HepG2 (cell line): ENCODE measurements around the gene ICAM2. TPM values are rescaled to one million over a fixed set of nuclear protein-coding genes. Genes with fewer than 3 reads are reported as not detected.

Experiments
- HNRNPK ChIP-seq: fragments of 200-400 bp; formaldehyde crosslinking; IDR thresholded peaks from 2 replicates; pipeline ENCODE4 v1.6.1; 2018; ENCODE audit warnings: low read length, low read depth, moderate library complexity, mild to moderate bottlenecking; ENCODE audit not compliant: poor library complexity, severe bottlenecking
- HOXA3 ChIP-seq: sonication (generic); formaldehyde crosslinking; IDR thresholded peaks from 2 replicates; pipeline ENCODE4 v1.5.0; 2020; ENCODE audit warnings: missing genetic modification reagents
- HOXA7 ChIP-seq: sonication (generic); formaldehyde crosslinking; IDR thresholded peaks from 2 replicates; pipeline ENCODE4 v1.8.1; 2022; ENCODE audit warnings: mild to moderate bottlenecking, missing genetic modification reagents, moderate library complexity
- IKZF5 ChIP-seq: IDR thresholded peaks from 2 replicates; pipeline ENCODE4 v1.6.1; 2018; ENCODE audit warnings: missing genetic modification reagents, mild to moderate bottlenecking, missing compliant biosample characterization
- MAF1 ChIP-seq: sonication (generic); formaldehyde crosslinking; IDR thresholded peaks from 2 replicates; pipeline ENCODE4 v1.5.0; 2020; ENCODE audit warnings: missing genetic modification reagents, borderline replicate concordance
- MAX ChIP-seq: IDR thresholded peaks from 2 replicates; pipeline ENCODE4 v1.6.1; 2012; ENCODE audit warnings: inconsistent platforms
- SP5 ChIP-seq: IDR thresholded peaks from 2 replicates; pipeline ENCODE4 v1.6.1; 2016; ENCODE audit warnings: low read depth, borderline replicate concordance
- STAT6 ChIP-seq: sonication (generic); formaldehyde crosslinking; IDR thresholded peaks from 2 replicates; pipeline ENCODE4 v1.4.0; 2020; ENCODE audit warnings: missing genetic modification reagents, mild to moderate bottlenecking, borderline replicate concordance
- TOE1 ChIP-seq: sonication (generic); formaldehyde crosslinking; IDR thresholded peaks from 2 replicates; pipeline ENCODE4 v1.4.0; 2020; ENCODE audit warnings: mild to moderate bottlenecking, missing genetic modification reagents
- ZBTB1 ChIP-seq: sonication (generic); formaldehyde crosslinking; IDR thresholded peaks from 2 replicates; pipeline ENCODE4 v1.4.0; 2020; ENCODE audit warnings: missing genetic modification reagents, borderline replicate concordance
- ZBTB7B ChIP-seq: sonication (generic); formaldehyde crosslinking; IDR thresholded peaks from 2 replicates; pipeline ENCODE4 v1.4.0; 2020; ENCODE audit warnings: missing genetic modification reagents
- ZFY ChIP-seq: sonication (generic); formaldehyde crosslinking; IDR thresholded peaks from 2 replicates; pipeline ENCODE4 v1.4.0; 2020; ENCODE audit warnings: missing genetic modification reagents
- ZNF281 ChIP-seq: sonication (generic); formaldehyde crosslinking; IDR thresholded peaks from 2 replicates; pipeline ENCODE4 v1.4.0; 2020; ENCODE audit warnings: missing genetic modification reagents, borderline replicate concordance
- ZNF317 ChIP-seq: sonication (generic); formaldehyde crosslinking; IDR thresholded peaks from 2 replicates; pipeline ENCODE4 v1.5.0; 2020; ENCODE audit warnings: mild to moderate bottlenecking, missing genetic modification reagents
- ZNF430 ChIP-seq: sonication (generic); formaldehyde crosslinking; IDR thresholded peaks from 2 replicates; pipeline ENCODE4 v1.9.0; 2021; ENCODE audit warnings: mild to moderate bottlenecking, missing genetic modification reagents
- ZNF563 ChIP-seq: sonication (generic); formaldehyde crosslinking; IDR thresholded peaks from 2 replicates; pipeline ENCODE4 v1.8.0; 2022; ENCODE audit warnings: mild to moderate bottlenecking, moderate library complexity, missing genetic modification reagents
- ZNF572 ChIP-seq: sonication (generic); formaldehyde crosslinking; IDR thresholded peaks from 2 replicates; pipeline ENCODE4 v1.5.1; 2020; ENCODE audit warnings: mild to moderate bottlenecking, missing genetic modification reagents
- ZNF652 ChIP-seq: IDR thresholded peaks from 2 replicates; pipeline ENCODE4 v1.6.1; 2016; ENCODE audit warnings: low read depth, borderline replicate concordance
- ZUFSP ChIP-seq: sonication (generic); formaldehyde crosslinking; IDR thresholded peaks from 2 replicates; pipeline ENCODE4 v1.9.0; 2021; ENCODE audit warnings: missing genetic modification reagents, mild to moderate bottlenecking, borderline replicate concordance
- polyA plus RNA-seq, 8 experiments: library from polyadenylated mRNA; depleted of rRNA in 3 of 8; stranded (reverse) in 7 of 8; unstranded in 1 of 8; fragments of >200 nt; fragmentation: Illumina TruSeq in 4 of 8; extraction: Trizol in 4 of 8; gene quantifications; 2 replicates each; pipeline versions ENCODE4 v1.2.1 to v1.2.3, GENCODE V29; 2011 to 2016; ENCODE audit warnings: low read depth in 4 of 8, missing spikeins in 1 of 8, mixed read lengths in 1 of 8; ENCODE audit not compliant: insufficient read depth in 1 of 8
- total RNA-seq, 5 experiments: library from RNA; depleted of rRNA; stranded (reverse); fragments of >200 nt; fragmentation: Illumina TruSeq; extraction: Trizol; gene quantifications; 2 replicates each; pipeline ENCODE4 v1.2.3, GENCODE V29; 2016; ENCODE audit warnings: low read depth in 1 of 5

The ICAM2 gene
- total and polyA plus RNA-seq, 2 of the 13 experiments (the other 11 are each of a cell fraction or from before 2014, with no cell fraction given), result 10.9 to 20.8 TPM

- TF ChIP-seq ZUFSP (CRISPR knock-in tag) (no peak), ZNF281 (CRISPR knock-in tag) (no peak), STAT6 (CRISPR knock-in tag) (no peak), ZNF430 (peak; percentile 61; the same call in 1 of the 2 replicates), ZFY (CRISPR knock-in tag) (peak; percentile 56; the same call in 1 of the 2 replicates), HNRNPK (no peak), TOE1 (CRISPR knock-in tag) (no peak), HOXA3 (no peak), ZBTB7B (CRISPR knock-in tag) (peak; percentile 42; the same call in 1 of the 2 replicates), ZNF652 (CRISPR knock-in tag) (no peak), HOXA7 (no peak), ZNF572 (CRISPR knock-in tag) (0 out of 2 replicates have a peak, but pooled peaks have one; percentile 44), MAX (peak; percentile 85), SP5 (peak; percentile 71), ZNF317 (peak; percentile 35; the same call in 1 of the 2 replicates), ZBTB1 (no peak), MAF1 (CRISPR knock-in tag) (no peak), ZNF563 (peak; percentile 1; the same call in 1 of the 2 replicates), IKZF5 (CRISPR knock-in tag) (peak; percentile 14; the same call in 1 of the 2 replicates)
Measured at GRCh38 chr17:64006361-64007088, 13.9 kb downstream of the ICAM2 start (continued).
